ENCODE measurements around the gene NQO1. TPM values are rescaled to one million over a fixed set of nuclear protein-coding genes. Genes with fewer than 3 reads are reported as not detected.

Gene NQO1
- total RNA-seq, 1 experiment from 2014 or later: 251 TPM

GRCh38 chr16:69701866-69702265, 24.5 kb downstream of the NQO1 start:
- Histone ChIP-seq H3K27ac (ENCODE audit: low read length) (no peak overlapping the region), H3K9me3 (ENCODE audit: low read length) (no peaks in the 10 kb centered on the region), H3F3A (ENCODE audit: low read length, unreplicated experiment) (no peaks in the 10 kb centered on the region), H2AFZ (ENCODE audit: low read length) (no peak overlapping the region), H3K9me2 (replicated peaks; ENCODE audit: low read length) (no peaks in the 10 kb centered on the region), H4K20me1 (ENCODE audit: low read length) (no peaks in the 10 kb centered on the region), H3K4me2 (ENCODE audit: low read length) (no peak overlapping the region), H3K36me3 (ENCODE audit: low read depth, low read length) (peaks cover 13% of the 10 kb centered on the region; the same call in 1 of the 2 replicates), H3K27me3 (ENCODE audit: low read length) (no peaks in the 10 kb centered on the region), H3K4me3 (ENCODE audit: low read length) (no peak overlapping the region), H3K9ac (ENCODE audit: low read length) (no peak overlapping the region), H3K4me1 (ENCODE audit: insufficient read depth, low read length) (peaks cover 7% of the 10 kb centered on the region), H3K79me2 (ENCODE audit: low read length) (no peaks in the 10 kb centered on the region)
- CTCF ChIA-PET: no interaction called here
- no TSS peak for BruUV-seq (replicated peaks)
- intact Hi-C loops (cut with micrococcal nuclease): no loop called here
- DNase-seq: no peak
- TF ChIP-seq EZH2phosphoT487 (IDR thresholded peaks at IDR 0.05; ENCODE audit: borderline replicate concordance, low read length) (no peak), CTCF (conservative IDR thresholded peaks at IDR 0.05; ENCODE audit: low read depth, low read length) (no peak), EZH2 (IDR thresholded peaks at IDR 0.05; ENCODE audit: low read length, unreplicated experiment) (no peak)
- ATAC-seq: no peak
- POLR2A ChIA-PET (ENCODE audit: unreplicated experiment): no interaction called here

GRCh38 chr16:69701452-69701851, 24.9 kb downstream of the NQO1 start:
- no peak overlapping the region for H3K4me2 ChIP-seq (ENCODE audit: low read length)
- no peak overlapping the region for H3K9ac ChIP-seq (ENCODE audit: low read length)
- ATAC-seq (no peak), DNase-seq (no peak)
- H3K4me1 ChIP-seq (ENCODE audit: insufficient read depth, low read length): peaks cover 3% of the 10 kb centered on the region
- no TSS peak for BruUV-seq (replicated peaks)
- H3K79me2 ChIP-seq (ENCODE audit: low read length): no peaks in the 10 kb centered on the region
- no peak overlapping the region for H3K27ac ChIP-seq (ENCODE audit: low read length)
- no peak overlapping the region for H2AFZ ChIP-seq (ENCODE audit: low read length)
- H3K4me3 ChIP-seq (ENCODE audit: low read length): no peak overlapping the region
- H3K27me3 ChIP-seq (ENCODE audit: low read length): no peaks in the 10 kb centered on the region
- CTCF ChIA-PET: no interaction called here
- intact Hi-C loops (cut with micrococcal nuclease): no loop called here
- no peaks in the 10 kb centered on the region for H4K20me1 ChIP-seq (ENCODE audit: low read length)
- TF ChIP-seq EZH2phosphoT487 (IDR thresholded peaks at IDR 0.05; ENCODE audit: borderline replicate concordance, low read length) (no peak), CTCF (conservative IDR thresholded peaks at IDR 0.05; ENCODE audit: low read depth, low read length) (no peak), EZH2 (IDR thresholded peaks at IDR 0.05; ENCODE audit: low read length, unreplicated experiment) (no peak)
- no peaks in the 10 kb centered on the region for H3K9me3 ChIP-seq (ENCODE audit: low read length)
- no peaks in the 10 kb centered on the region for H3F3A ChIP-seq (ENCODE audit: low read length, unreplicated experiment)
- POLR2A ChIA-PET (ENCODE audit: unreplicated experiment): no interaction called here
- no peaks in the 10 kb centered on the region for H3K9me2 ChIP-seq (replicated peaks; ENCODE audit: low read length)
- peaks cover 13% of the 10 kb centered on the region; the same call in 1 of the 2 replicates for H3K36me3 ChIP-seq (ENCODE audit: low read depth, low read length)

GRCh38 chr16:69699915-69700314, 26.4 kb downstream of the NQO1 start:
- ATAC-seq (no peak), DNase-seq (no peak)
- Histone ChIP-seq H2AFZ (ENCODE audit: low read length) (no peak overlapping the region), H3K79me2 (ENCODE audit: low read length) (no peaks in the 10 kb centered on the region), H3K27ac (ENCODE audit: low read length) (no peak overlapping the region), H3K9me2 (replicated peaks; ENCODE audit: low read length) (no peaks in the 10 kb centered on the region), H3K4me1 (ENCODE audit: insufficient read depth, low read length) (no peaks in the 10 kb centered on the region), H3K9me3 (ENCODE audit: low read length) (no peaks in the 10 kb centered on the region), H3F3A (ENCODE audit: low read length, unreplicated experiment) (no peaks in the 10 kb centered on the region), H3K9ac (ENCODE audit: low read length) (no peak overlapping the region), H3K36me3 (ENCODE audit: low read depth, low read length) (peaks cover 20% of the 10 kb centered on the region; the same call in 1 of the 2 replicates), H3K27me3 (ENCODE audit: low read length) (no peaks in the 10 kb centered on the region), H3K4me3 (ENCODE audit: low read length) (no peak overlapping the region), H3K4me2 (ENCODE audit: low read length) (no peak overlapping the region), H4K20me1 (ENCODE audit: low read length) (no peaks in the 10 kb centered on the region)
- intact Hi-C loops (cut with micrococcal nuclease): no loop called here
- no peak for TF ChIP-seq CTCF (conservative IDR thresholded peaks at IDR 0.05; ENCODE audit: low read depth, low read length)
- no peak for TF ChIP-seq EZH2 (IDR thresholded peaks at IDR 0.05; ENCODE audit: low read length, unreplicated experiment)
- no peak for TF ChIP-seq EZH2phosphoT487 (IDR thresholded peaks at IDR 0.05; ENCODE audit: borderline replicate concordance, low read length)
- BruUV-seq (replicated peaks): no TSS peak
- CTCF ChIA-PET: no interaction called here
- POLR2A ChIA-PET (ENCODE audit: unreplicated experiment): no interaction called here
